8988T (cell line): ENCODE results near the gene ARHGEF4.
"Not testable (repeated sequence)": the region's sequence is repeated elsewhere in the genome, so short reads cannot be mapped to it uniquely, and the experiment has no call there.

Experiments used
- DNase-seq: peaks from one replicate; pipeline ENCODE4 v3.0.0; 2011

The ARHGEF4 gene

GRCh38 chr2:130887643-130888042, 50.9 kb downstream of the ARHGEF4 start:
- no peak for DNase-seq

- no peak for DNase-seq
These were observed 54.4 kb downstream of the ARHGEF4 start for GRCh38 chr2:130890941-130891669.

- no peak for DNase-seq
These were observed 55.3 kb downstream of the ARHGEF4 start for GRCh38 chr2:130891966-130892365.

- no peak for DNase-seq
These were observed 56.4 kb downstream of the ARHGEF4 start for GRCh38 chr2:130892793-130893785.

GRCh38 chr2:130894326-130894942, 57.7 kb downstream of the ARHGEF4 start:
- DNase-seq = no peak

GRCh38 chr2:130896813-130897212, 60.1 kb downstream of the ARHGEF4 start:
- no peak for DNase-seq

GRCh38 chr2:130898553-130898952, 61.8 kb downstream of the ARHGEF4 start:
- DNase-seq = no peak

GRCh38 chr2:130899306-130899705, 62.6 kb downstream of the ARHGEF4 start:
- no peak for DNase-seq

GRCh38 chr2:130901061-130901460, 64.3 kb downstream of the ARHGEF4 start:
- no peak for DNase-seq

GRCh38 chr2:130901626-130902025, 64.9 kb downstream of the ARHGEF4 start:
- DNase-seq = not testable (repeated sequence)

- DNase-seq = no peak
These were observed 72.1 kb downstream of the ARHGEF4 start for GRCh38 chr2:130908832-130909231.

GRCh38 chr2:130910931-130911330, 74.2 kb downstream of the ARHGEF4 start:
- no peak for DNase-seq

- DNase-seq = no peak
These were observed 74.8 kb downstream of the ARHGEF4 start for GRCh38 chr2:130911482-130911881.

GRCh38 chr2:130911996-130912395, 75.3 kb downstream of the ARHGEF4 start:
- DNase-seq = no peak

GRCh38 chr2:130912471-130912870, 75.8 kb downstream of the ARHGEF4 start:
- no peak for DNase-seq

GRCh38 chr2:130913891-130914290, 77.2 kb downstream of the ARHGEF4 start:
- no peak for DNase-seq

GRCh38 chr2:130915149-130915548, 78.4 kb downstream of the ARHGEF4 start:
- no peak for DNase-seq

- no peak for DNase-seq
These were observed 79.1 kb downstream of the ARHGEF4 start for GRCh38 chr2:130915595-130916437.

- DNase-seq = no peak
These were observed 79.7 kb downstream of the ARHGEF4 start for GRCh38 chr2:130916438-130916705.

- no peak for DNase-seq
These were observed 80.4 kb downstream of the ARHGEF4 start for GRCh38 chr2:130917006-130917688.

- no peak for DNase-seq
These were observed 81.7 kb downstream of the ARHGEF4 start for GRCh38 chr2:130918393-130918792.
